WERI-Rb-1 (cell line): Measurements from ENCODE around the gene VPS11.

Source experiments
- DNase-seq: peaks from one replicate; pipeline ENCODE4 v3.0.0-alpha.2; 2020
- H3K27ac ChIP-seq: fragments of 250-450 bp; sonication (Bioruptor Pico); 2 replicates; pipeline ENCODE4 v1.5.1; 2020; ENCODE audit warnings: mild to moderate bottlenecking, moderate library complexity
- H3K27me3 ChIP-seq: fragments of 250-450 bp; sonication (Bioruptor Pico); 2 replicates; pipeline ENCODE4 v1.5.1; 2021; ENCODE audit warnings: mild to moderate bottlenecking, low read depth, moderate library complexity; ENCODE audit not compliant: insufficient read depth, severe bottlenecking
- H3K36me3 ChIP-seq: fragments of 250-450 bp; sonication (Bioruptor Pico); 2 replicates; pipeline ENCODE4 v1.5.1; 2020; ENCODE audit warnings: mild to moderate bottlenecking, moderate library complexity
- H3K4me3 ChIP-seq: 2 replicates; pipeline ENCODE4 v1.5.1; 2011; ENCODE audit warnings: low read depth, mild to moderate bottlenecking, control low read depth, low read length
- H3K9me3 ChIP-seq: fragments of 250-450 bp; sonication (Bioruptor Pico); 2 replicates; pipeline ENCODE4 v1.5.1; 2021; ENCODE audit warnings: mild to moderate bottlenecking, moderate library complexity; ENCODE audit not compliant: severe bottlenecking
- CTCF ChIP-seq: IDR thresholded peaks from 2 replicates; pipeline ENCODE4 v1.5.1; 2011; ENCODE audit warnings: low read depth, mild to moderate bottlenecking, control low read depth, inconsistent platforms, low read length

VPS11 gene

GRCh38 chr11:119027561-119028345 lies 39.9 kb upstream of the VPS11 start:
- H3K27ac ChIP-seq = no peak overlapping the region
- H3K36me3 ChIP-seq = peaks cover 66% of the 10 kb centered on the region
- TF ChIP-seq CTCF = no peak
- DNase-seq = no peak
- H3K9me3 ChIP-seq = no peaks in the 10 kb centered on the region
- H3K4me3 ChIP-seq = no peak overlapping the region
- H3K27me3 ChIP-seq = no peaks in the 10 kb centered on the region

GRCh38 chr11:119028346-119029068 lies 39.1 kb upstream of the VPS11 start:
- Histone ChIP-seq H3K4me3 (peak overlapping the region; percentile 73; the same call in 1 of the 2 replicates), H3K36me3 (peaks cover 60% of the 10 kb centered on the region), H3K9me3 (no peaks in the 10 kb centered on the region), H3K27me3 (no peaks in the 10 kb centered on the region), H3K27ac (peak overlapping the region; percentile 97)
- DNase-seq = no peak
- no peak for TF ChIP-seq CTCF

- Histone ChIP-seq H3K27me3 (no peaks in the 10 kb centered on the region), H3K9me3 (no peaks in the 10 kb centered on the region), H3K4me3 (peak overlapping the region; percentile 73), H3K36me3 (peaks cover 55% of the 10 kb centered on the region), H3K27ac (peak overlapping the region; percentile 97)
- TF ChIP-seq CTCF = no peak
- DNase-seq = no peak
Measured at GRCh38 chr11:119029069-119029339, 38.6 kb upstream of the VPS11 start.

GRCh38 chr11:119029340-119030028 lies 38.1 kb upstream of the VPS11 start:
- H3K9me3 ChIP-seq = no peaks in the 10 kb centered on the region
- peak overlapping the region; percentile 73 for H3K4me3 ChIP-seq
- peak overlapping the region; percentile 97 for H3K27ac ChIP-seq
- DNase-seq = peak; percentile 83
- no peak for TF ChIP-seq CTCF
- peaks cover 50% of the 10 kb centered on the region for H3K36me3 ChIP-seq
- H3K27me3 ChIP-seq = no peaks in the 10 kb centered on the region

GRCh38 chr11:119030029-119030328 lies 37.6 kb upstream of the VPS11 start:
- peaks cover 45% of the 10 kb centered on the region for H3K36me3 ChIP-seq
- peak overlapping the region; percentile 73 for H3K4me3 ChIP-seq
- no peaks in the 10 kb centered on the region for H3K9me3 ChIP-seq
- TF ChIP-seq CTCF = no peak
- no peak for DNase-seq
- H3K27ac ChIP-seq = peak overlapping the region; percentile 97
- H3K27me3 ChIP-seq = no peaks in the 10 kb centered on the region
